NB4 (cell line): Measurements from ENCODE around the gene ZNF419.
"Not testable (repeated sequence)": the region's sequence is repeated elsewhere in the genome, so short reads cannot be mapped to it uniquely, and the experiment has no call there.

ENCODE experiments used
- CTCF ChIP-seq: IDR thresholded peaks from one replicate; pipeline ENCODE4 v1.5.1; 2012; ENCODE audit warnings: low read depth, low read length
- POLR2A ChIP-seq: IDR thresholded peaks from 2 replicates; pipeline ENCODE4 v1.6.1; 2011; ENCODE audit warnings: mild to moderate bottlenecking; ENCODE audit not compliant: insufficient read length; ENCODE audit errors: extremely low read depth

GRCh38 chr19:57500400-57500799 is 12.8 kb downstream of the ZNF419 start:
- TF ChIP-seq POLR2A, CTCF: not testable (repeated sequence)
